SK-N-MC (cell line): ENCODE data around the gene NFATC1.

Source experiments
- DNase-seq: peaks from one replicate; pipeline ENCODE4 v3.0.0-alpha.2; 2011; ENCODE audit warnings: low read depth, low spot score
- H3K27ac ChIP-seq: fragments of 200-600 bp; sonication (generic); 2 replicates; pipeline ENCODE4 v1.5.1; 2016; ENCODE audit warnings: mixed run types
- H3K36me3 ChIP-seq: fragments of 200-600 bp; sonication (generic); 2 replicates; pipeline ENCODE4 v1.6.1; 2017; ENCODE audit warnings: antibody characterized with exemption, low read length, mixed read lengths; ENCODE audit not compliant: insufficient read depth
- H3K4me3 ChIP-seq: fragments of 200-600 bp; sonication (generic); 2 replicates; pipeline ENCODE4 v1.5.1; 2016
- H3K9ac ChIP-seq: fragments of 200-600 bp; sonication (generic); 2 replicates; pipeline ENCODE4 v1.8.0; 2017; ENCODE audit warnings: mixed run types, mixed read lengths; ENCODE audit not compliant: insufficient read length
- H3K9me3 ChIP-seq: fragments of 200-600 bp; sonication (generic); 2 replicates; pipeline ENCODE4 v1.6.1; 2017; ENCODE audit warnings: low read depth, mild to moderate bottlenecking, antibody characterized with exemption, low read length, moderate library complexity, mixed read lengths
- EZH2 ChIP-seq: fragments of 200-600 bp; sonication (generic); IDR thresholded peaks from one replicate; pipeline ENCODE4 v1.6.1; 2017; ENCODE audit warnings: antibody characterized with exemption
- FOXP2 ChIP-seq: optimal IDR thresholded peaks from 2 replicates; pipeline ENCODE3; 2011; ENCODE audit warnings: mild to moderate bottlenecking, moderate library complexity; ENCODE audit not compliant: insufficient read depth; ENCODE audit errors: extremely low read length, control extremely low read depth
- POLR2AphosphoS5 ChIP-seq: IDR thresholded peaks from 2 replicates; pipeline ENCODE4 v1.6.1; 2012; ENCODE audit warnings: mild to moderate bottlenecking, low read depth, low read length, borderline replicate concordance

The NFATC1 gene

GRCh38 chr18:79553154-79553553 lies 157.4 kb downstream of the NFATC1 start:
- TF ChIP-seq POLR2AphosphoS5 (no peak), EZH2 (no peak), FOXP2 (no peak)
- no peak overlapping the region for H3K4me3 ChIP-seq
- DNase-seq: no peak
- no peak overlapping the region for H3K9ac ChIP-seq
- no peak overlapping the region for H3K27ac ChIP-seq
- no peaks in the 10 kb centered on the region for H3K36me3 ChIP-seq
- no peaks in the 10 kb centered on the region for H3K9me3 ChIP-seq

GRCh38 chr18:79553696-79554095 lies 158.0 kb downstream of the NFATC1 start:
- TF ChIP-seq EZH2 (no peak), POLR2AphosphoS5 (no peak), FOXP2 (no peak)
- Histone ChIP-seq H3K27ac (no peak overlapping the region), H3K36me3 (no peaks in the 10 kb centered on the region), H3K9ac (no peak overlapping the region), H3K4me3 (no peak overlapping the region), H3K9me3 (no peaks in the 10 kb centered on the region)
- DNase-seq: no peak

GRCh38 chr18:79554321-79554720 lies 158.6 kb downstream of the NFATC1 start:
- TF ChIP-seq EZH2: no peak
- TF ChIP-seq POLR2AphosphoS5: no peak
- TF ChIP-seq FOXP2: no peak
- Histone ChIP-seq H3K9me3 (no peaks in the 10 kb centered on the region), H3K36me3 (no peaks in the 10 kb centered on the region), H3K27ac (no peak overlapping the region), H3K4me3 (no peak overlapping the region), H3K9ac (no peak overlapping the region)
- no peak for DNase-seq

DNA sequence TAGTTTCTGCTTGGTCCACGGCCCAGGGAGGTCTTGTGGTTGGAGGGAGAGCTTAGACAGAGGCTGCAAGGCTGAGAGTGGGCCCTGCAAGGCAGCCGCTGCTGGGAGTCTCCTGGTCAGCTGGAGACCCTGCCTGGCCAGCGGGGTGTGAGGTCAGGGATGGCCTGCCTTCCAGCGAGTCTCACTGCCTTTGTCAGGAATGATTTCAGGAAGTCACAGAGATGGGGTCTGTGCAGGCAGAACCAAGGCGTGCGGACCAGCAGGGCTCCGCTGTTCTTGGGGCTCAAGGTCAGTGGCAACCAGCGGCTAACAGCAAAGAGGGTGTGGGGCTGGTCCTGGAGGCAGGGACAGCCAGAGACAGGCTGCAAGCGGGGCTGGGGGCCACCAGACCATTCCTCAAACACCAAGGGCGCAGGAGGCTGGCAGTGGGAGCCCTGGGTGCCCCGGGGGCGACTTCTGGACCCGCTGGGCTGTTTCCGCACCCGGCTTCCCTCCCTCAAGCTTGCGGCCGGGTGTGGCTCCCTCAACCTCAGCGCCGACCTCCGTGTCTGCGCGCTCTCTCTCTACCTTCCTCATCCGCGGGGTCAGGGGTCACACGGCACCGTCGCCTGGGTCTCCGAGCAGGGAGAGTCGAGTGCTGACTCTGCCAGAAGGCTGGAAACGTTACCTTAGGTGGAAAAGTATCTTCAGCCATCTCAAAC lies 159.4 kb downstream of the NFATC1 start:
- Histone ChIP-seq H3K4me3 (no peak overlapping the region), H3K9me3 (no peaks in the 10 kb centered on the region), H3K27ac (no peak overlapping the region), H3K36me3 (no peaks in the 10 kb centered on the region), H3K9ac (no peak overlapping the region)
- TF ChIP-seq FOXP2: no peak
- no peak for TF ChIP-seq POLR2AphosphoS5
- TF ChIP-seq EZH2: no peak
- DNase-seq: no peak

GRCh38 chr18:79555885-79556284 lies 160.2 kb downstream of the NFATC1 start:
- no peak overlapping the region for H3K9ac ChIP-seq
- DNase-seq: no peak
- H3K4me3 ChIP-seq: no peak overlapping the region
- H3K36me3 ChIP-seq: no peaks in the 10 kb centered on the region
- TF ChIP-seq FOXP2 (no peak), EZH2 (no peak), POLR2AphosphoS5 (no peak)
- H3K9me3 ChIP-seq: no peaks in the 10 kb centered on the region
- no peak overlapping the region for H3K27ac ChIP-seq

DNA sequence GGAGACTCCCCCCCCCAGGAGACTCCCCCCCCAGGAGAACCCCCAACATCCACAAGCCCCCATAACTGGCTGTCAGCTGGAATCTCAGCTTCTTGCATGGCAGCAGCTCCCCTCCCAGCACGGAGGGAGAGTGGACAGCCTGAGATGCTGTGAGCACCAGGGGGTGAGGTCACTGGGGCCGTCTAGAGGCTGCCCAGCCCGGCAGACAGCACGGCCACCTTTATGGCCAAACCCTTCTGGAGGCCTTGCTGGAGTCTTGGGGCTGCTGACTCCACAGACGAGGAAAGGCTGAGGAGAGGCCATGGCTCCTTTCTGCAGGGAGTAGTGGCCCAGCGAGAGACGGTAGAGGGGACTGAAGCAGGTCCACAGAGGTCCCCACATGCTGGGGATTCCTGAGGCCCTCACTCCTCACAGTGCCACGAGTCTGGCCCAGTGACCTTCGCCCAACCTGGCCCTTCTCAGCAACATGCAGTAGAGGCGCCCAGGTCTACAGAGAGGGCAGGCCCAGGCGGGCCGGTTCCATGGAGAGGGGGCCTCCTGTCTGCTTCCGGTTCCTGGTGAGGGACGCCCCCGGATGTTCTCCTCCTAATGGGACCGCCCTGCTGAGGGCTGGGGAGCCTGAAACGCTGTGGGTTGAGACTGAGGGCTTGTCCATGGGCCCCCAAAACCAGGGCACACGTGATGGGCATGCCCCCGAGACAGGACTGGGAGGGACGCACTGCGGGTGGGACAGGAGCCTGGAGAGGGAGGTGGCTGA lies 161.3 kb downstream of the NFATC1 start:
- Histone ChIP-seq H3K4me3 (no peak overlapping the region), H3K36me3 (no peaks in the 10 kb centered on the region), H3K27ac (no peak overlapping the region), H3K9me3 (no peaks in the 10 kb centered on the region), H3K9ac (no peak overlapping the region)
- DNase-seq: no peak
- TF ChIP-seq EZH2 (no peak), FOXP2 (no peak), POLR2AphosphoS5 (no peak)

GRCh38 chr18:79558196-79558932 lies 162.6 kb downstream of the NFATC1 start:
- DNase-seq: no peak
- Histone ChIP-seq H3K4me3 (no peak overlapping the region), H3K9me3 (no peaks in the 10 kb centered on the region), H3K27ac (no peak overlapping the region), H3K36me3 (no peaks in the 10 kb centered on the region), H3K9ac (no peak overlapping the region)
- TF ChIP-seq POLR2AphosphoS5: no peak
- TF ChIP-seq EZH2: no peak
- TF ChIP-seq FOXP2: no peak

DNA sequence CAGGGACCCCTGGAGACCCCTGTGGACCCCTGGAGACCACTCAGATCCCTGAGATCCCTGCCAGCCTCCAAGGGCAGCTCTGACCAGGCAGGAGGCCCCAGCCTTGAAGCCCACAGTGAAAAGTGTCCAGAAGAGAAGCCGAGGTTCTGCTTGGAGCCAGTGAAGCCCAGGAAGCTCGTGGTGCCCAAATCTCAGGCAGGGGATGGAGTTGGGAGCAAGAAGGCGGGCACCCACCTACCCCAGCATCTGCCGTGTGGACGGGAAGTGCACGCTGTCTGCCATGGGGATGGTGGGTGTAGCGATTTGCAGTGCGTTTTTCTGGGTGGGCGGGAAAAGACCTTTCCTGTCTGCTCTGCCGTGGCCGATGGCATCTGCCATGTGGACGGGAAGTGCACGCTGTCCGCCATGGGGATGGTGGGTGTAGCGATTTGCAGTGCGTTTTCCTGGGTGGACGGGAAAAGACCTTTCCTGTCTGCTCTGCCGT lies 163.2 kb downstream of the NFATC1 start:
- Histone ChIP-seq H3K36me3 (no peaks in the 10 kb centered on the region), H3K27ac (no peak overlapping the region), H3K9me3 (no peaks in the 10 kb centered on the region), H3K9ac (no peak overlapping the region), H3K4me3 (no peak overlapping the region)
- no peak for DNase-seq
- TF ChIP-seq EZH2 (no peak), POLR2AphosphoS5 (no peak), FOXP2 (no peak)
